Body of pancreas (tissue), 4 donors: Measurements from ENCODE around the gene RNGTT. TPM values are rescaled to one million over a fixed set of nuclear protein-coding genes. Genes with fewer than 3 reads are reported as not detected.
"Not testable (repeated sequence)": the region's sequence is repeated elsewhere in the genome, so short reads cannot be mapped to it uniquely, and the experiment has no call there.

Experiments used
- ATAC-seq: fragments of 150-250 bp; one replicate; pipeline ENCODE4 v1.9.1; 2016
- DNase-seq, 4 donors: peaks; one replicate each; pipeline ENCODE4 v3.0.0-alpha.2; 2019
- H3K27ac ChIP-seq, 4 donors: fragments of 200-600 bp; sonication (generic); 1 replicate in 3 of 4; 2 replicates in 1 of 4; pipeline versions ENCODE4 v1.5.1 to v1.6.1; 2016 to 2019; ENCODE audit warnings: mild to moderate bottlenecking in 1 of 4, mixed read lengths in 1 of 4, moderate library complexity in 1 of 4
- H3K27me3 ChIP-seq, 2 donors: fragments of 200-600 bp; sonication (generic); one replicate each; pipeline ENCODE4 v1.6.0; 2016; ENCODE audit warnings: mild to moderate bottlenecking in 1 of 2
- H3K36me3 ChIP-seq, 2 donors: fragments of 200-600 bp; sonication (generic); replicated peaks in 1 of 2; 2 replicates each; pipeline ENCODE4 v1.5.1; 2016; ENCODE audit warnings: low read depth in 2 of 2; ENCODE audit not compliant: insufficient read depth in 1 of 2
- H3K4me1 ChIP-seq: fragments of 200-600 bp; sonication (generic); one replicate; pipeline ENCODE4 v1.6.0; 2016
- H3K4me3 ChIP-seq, 2 donors: fragments of 200-600 bp; sonication (generic); 1 replicate in 1 of 2; 2 replicates in 1 of 2; pipeline ENCODE4 v1.5.1; 2016 to 2019
- H3K9me3 ChIP-seq, 3 donors: fragments of 200-600 bp; sonication (generic); 1 replicate in 2 of 3; 2 replicates in 1 of 3; pipeline ENCODE4 v1.5.1; 2016
- CTCF ChIP-seq, 7 experiments: fragments of 450-650 bp in 4 of 7; fragments of 200-600 bp in 3 of 7; sonication (generic) in 3 of 7; IDR thresholded peaks; one replicate each; pipeline ENCODE4 v1.5.1; 2016 to 2019; ENCODE audit warnings: antibody characterized with exemption in 7 of 7
- POLR2A ChIP-seq, 3 donors: fragments of 450-650 bp; IDR thresholded peaks; one replicate each; pipeline ENCODE4 v1.6.1; 2016; ENCODE audit warnings: antibody characterized with exemption in 3 of 3, mild to moderate bottlenecking in 2 of 3
- WGBS, 2 donors: methylation state at CpG; one replicate each; pipeline ENCODE4 v1.1.5; 2017; 5-methylcytosine and 5-hydroxymethylcytosine counted together
- intact Hi-C: fragments of 100-400 bp; cut with DNase I; formaldehyde crosslinking; loops from one replicate; pipeline ENCODE4 v1.15.1; 2023
- total RNA-seq, 2 donors: library from RNA; depleted of rRNA; stranded (reverse); fragments of >200 nt; gene quantifications; one replicate each; pipeline ENCODE4 v1.1.0, GENCODE V29; 2016

Gene RNGTT
- total RNA-seq, 2 donors from 2014 or later, result 9.9 to 15.2 TPM

- DNase-seq, result no peak
- Histone ChIP-seq H3K9me3 (no peaks in the 10 kb centered on the region), H3K4me1 (peaks cover 12% of the 10 kb centered on the region), H3K27me3 (no peaks in the 10 kb centered on the region), H3K27ac (no peak overlapping the region), H3K36me3 (no peaks in the 10 kb centered on the region), H3K4me3 (no peak overlapping the region)
- WGBS, 2 donors, result 92 to 96% methylated on average over 5 of the region's 5 CpGs
- no peak for TF ChIP-seq POLR2A (IDR thresholded peaks at IDR 0.05)
- TF ChIP-seq CTCF (IDR thresholded peaks at IDR 0.05), result no peak
- intact Hi-C loops, result no loop called here
- ATAC-seq, result no peak
These were observed 124.1 kb downstream of the RNGTT start for GRCh38 chr6:88839280-88839679.

- H3K9me3 ChIP-seq, result no peaks in the 10 kb centered on the region
- H3K4me3 ChIP-seq, result no peak overlapping the region
- H3K4me1 ChIP-seq, result peaks cover 3% of the 10 kb centered on the region
- no peak for TF ChIP-seq POLR2A (IDR thresholded peaks at IDR 0.05)
- no peak for TF ChIP-seq CTCF (IDR thresholded peaks at IDR 0.05)
- no peaks in the 10 kb centered on the region for H3K36me3 ChIP-seq
- DNase-seq (no peak), ATAC-seq (no peak)
- intact Hi-C loops, result no loop called here
- H3K27ac ChIP-seq, result no peak overlapping the region
- H3K27me3 ChIP-seq, result no peaks in the 10 kb centered on the region
These were observed 128.2 kb downstream of the RNGTT start for GRCh38 chr6:88835210-88835609.

- H3K27ac ChIP-seq, H3K36me3 ChIP-seq, DNase-seq, intact Hi-C loops, H3K4me1 ChIP-seq, ATAC-seq, H3K9me3 ChIP-seq, H3K4me3 ChIP-seq, H3K27me3 ChIP-seq: not testable (repeated sequence)
- WGBS, 2 donors, result 45 to 94% methylated on average over 1 of the region's 1 CpG
These were observed 130.3 kb downstream of the RNGTT start for GRCh38 chr6:88833071-88833470.

GRCh38 chr6:88827599-88827998, 135.8 kb downstream of the RNGTT start:
- H3K27me3 ChIP-seq, H3K27ac ChIP-seq, H3K4me1 ChIP-seq, ATAC-seq, H3K4me3 ChIP-seq, DNase-seq, H3K36me3 ChIP-seq, intact Hi-C loops, H3K9me3 ChIP-seq: not testable (repeated sequence)
- WGBS, 2 donors, result 91 to 100% methylated on average over 1 to 4 of the region's 4 CpGs

GRCh38 chr6:88825856-88826255, 137.6 kb downstream of the RNGTT start:
- no peaks in the 10 kb centered on the region for H3K9me3 ChIP-seq
- H3K4me1 ChIP-seq, result no peaks in the 10 kb centered on the region
- H3K27me3 ChIP-seq, result no peaks in the 10 kb centered on the region
- H3K27ac ChIP-seq, result no peak overlapping the region
- no peaks in the 10 kb centered on the region for H3K36me3 ChIP-seq
- no peak overlapping the region for H3K4me3 ChIP-seq
- DNase-seq, result no peak
- intact Hi-C loops, result no loop called here
- 88 to 96% methylated on average over 3 of the region's 3 CpGs for whole genome bisulfite sequencing, 2 donors
- no peak for ATAC-seq
- no peak for TF ChIP-seq POLR2A (IDR thresholded peaks at IDR 0.05)
- no peak for TF ChIP-seq CTCF (IDR thresholded peaks at IDR 0.05)

- intact Hi-C loops, result no loop called here
- no peak for ATAC-seq
- Histone ChIP-seq H3K4me3 (no peak overlapping the region), H3K9me3 (no peaks in the 10 kb centered on the region), H3K36me3 (no peaks in the 10 kb centered on the region), H3K4me1 (no peaks in the 10 kb centered on the region), H3K27ac (no peak overlapping the region), H3K27me3 (no peaks in the 10 kb centered on the region)
- 74 to 75% methylated on average over 2 of the region's 2 CpGs for WGBS, 2 donors
- DNase-seq, result no peak
- TF ChIP-seq CTCF (IDR thresholded peaks at IDR 0.05), result no peak
- TF ChIP-seq POLR2A (IDR thresholded peaks at IDR 0.05), result no peak
These were observed 139.4 kb downstream of the RNGTT start for GRCh38 chr6:88823998-88824397.
